ENCODE data around the gene OR6V1. TPM values are rescaled to one million over a fixed set of nuclear protein-coding genes. Genes with fewer than 3 reads are reported as not detected.
"Not testable (repeated sequence)": the region's sequence is repeated elsewhere in the genome, so short reads cannot be mapped to it uniquely, and the experiment has no call there.

The OR6V1 gene
- total RNA-seq, 4 donors from 2014 or later, result not detected

DNA sequence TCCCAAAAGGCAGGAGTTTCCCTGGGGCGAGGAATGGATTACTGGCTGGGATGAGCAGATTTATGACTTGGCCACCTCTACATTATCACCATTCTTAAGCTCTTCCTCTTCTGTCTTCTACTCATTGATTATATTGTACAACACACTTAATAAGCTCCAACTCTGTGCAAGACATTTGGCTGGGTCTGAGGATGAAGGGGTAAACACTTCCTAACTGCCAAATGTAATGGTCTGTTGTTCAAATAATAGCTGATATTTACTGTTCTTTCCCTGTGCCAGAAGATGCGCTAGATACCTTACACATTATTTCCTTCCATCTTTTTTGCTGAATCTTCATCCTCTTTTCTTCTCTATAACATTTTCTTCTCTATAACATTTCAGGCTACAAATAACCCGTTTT, 11.6 kb downstream of the OR6V1 start:
- no peaks in the 10 kb centered on the region for H3K36me3 ChIP-seq
- no peak overlapping the region for H3K4me3 ChIP-seq
- no peaks in the 10 kb centered on the region for H3K4me1 ChIP-seq
- H3K9me3 ChIP-seq, result no peaks in the 10 kb centered on the region
- no peaks in the 10 kb centered on the region for H3K27me3 ChIP-seq
- no peak for ATAC-seq
- WGBS, 2 donors (ENCODE audit: low coverage in 1 of 2), result 76 to 77% methylated on average over 3 of the region's 3 CpGs
- TF ChIP-seq, protein P1, sequence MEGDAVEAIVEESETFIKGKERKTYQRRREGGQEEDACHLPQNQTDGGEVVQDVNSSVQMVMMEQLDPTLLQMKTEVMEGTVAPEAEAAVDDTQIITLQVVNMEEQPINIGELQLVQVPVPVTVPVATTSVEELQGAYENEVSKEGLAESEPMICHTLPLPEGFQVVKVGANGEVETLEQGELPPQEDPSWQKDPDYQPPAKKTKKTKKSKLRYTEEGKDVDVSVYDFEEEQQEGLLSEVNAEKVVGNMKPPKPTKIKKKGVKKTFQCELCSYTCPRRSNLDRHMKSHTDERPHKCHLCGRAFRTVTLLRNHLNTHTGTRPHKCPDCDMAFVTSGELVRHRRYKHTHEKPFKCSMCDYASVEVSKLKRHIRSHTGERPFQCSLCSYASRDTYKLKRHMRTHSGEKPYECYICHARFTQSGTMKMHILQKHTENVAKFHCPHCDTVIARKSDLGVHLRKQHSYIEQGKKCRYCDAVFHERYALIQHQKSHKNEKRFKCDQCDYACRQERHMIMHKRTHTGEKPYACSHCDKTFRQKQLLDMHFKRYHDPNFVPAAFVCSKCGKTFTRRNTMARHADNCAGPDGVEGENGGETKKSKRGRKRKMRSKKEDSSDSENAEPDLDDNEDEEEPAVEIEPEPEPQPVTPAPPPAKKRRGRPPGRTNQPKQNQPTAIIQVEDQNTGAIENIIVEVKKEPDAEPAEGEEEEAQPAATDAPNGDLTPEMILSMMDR (IDR thresholded peaks at IDR 0.05), result no peak
- no peak for TF ChIP-seq POLR2A (IDR thresholded peaks at IDR 0.05)
- no peak for TF ChIP-seq POLR2AphosphoS5 (IDR thresholded peaks at IDR 0.05)
- TF ChIP-seq EP300 (IDR thresholded peaks at IDR 0.05), result no peak
- no peak overlapping the region for H3K27ac ChIP-seq

DNA sequence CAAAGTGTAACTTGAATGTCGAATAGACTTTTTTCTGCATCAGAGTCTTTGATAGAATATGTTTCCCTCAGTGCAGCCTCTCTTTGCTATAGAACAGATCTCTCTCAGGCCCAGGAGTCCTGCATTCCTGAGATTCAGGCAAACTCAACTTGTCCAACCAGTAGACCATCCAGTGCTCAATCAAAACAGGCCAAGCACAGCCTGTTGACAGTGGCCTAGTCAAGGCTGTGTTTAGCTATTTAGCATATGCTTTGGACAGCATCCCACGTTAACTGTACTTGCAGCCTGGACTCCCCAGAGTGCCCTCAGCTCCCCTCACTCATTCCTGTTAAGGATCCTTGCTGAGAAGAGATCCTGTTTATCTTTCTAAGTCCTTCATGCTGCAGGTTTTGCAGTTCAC, 16.3 kb downstream of the OR6V1 start:
- H3K36me3 ChIP-seq, result no peaks in the 10 kb centered on the region
- no peaks in the 10 kb centered on the region for H3K27me3 ChIP-seq
- no peak for ATAC-seq
- H3K9me3 ChIP-seq, result no peaks in the 10 kb centered on the region
- no peak overlapping the region for H3K4me3 ChIP-seq
- no peaks in the 10 kb centered on the region for H3K4me1 ChIP-seq
- TF ChIP-seq POLR2AphosphoS5 (IDR thresholded peaks at IDR 0.05) (no peak), POLR2A (IDR thresholded peaks at IDR 0.05) (no peak)
- H3K27ac ChIP-seq, result no peak overlapping the region
- WGBS, 2 donors (ENCODE audit: low coverage in 1 of 2), result 48 to 53% methylated on average over 2 of the region's 2 CpGs

DNA sequence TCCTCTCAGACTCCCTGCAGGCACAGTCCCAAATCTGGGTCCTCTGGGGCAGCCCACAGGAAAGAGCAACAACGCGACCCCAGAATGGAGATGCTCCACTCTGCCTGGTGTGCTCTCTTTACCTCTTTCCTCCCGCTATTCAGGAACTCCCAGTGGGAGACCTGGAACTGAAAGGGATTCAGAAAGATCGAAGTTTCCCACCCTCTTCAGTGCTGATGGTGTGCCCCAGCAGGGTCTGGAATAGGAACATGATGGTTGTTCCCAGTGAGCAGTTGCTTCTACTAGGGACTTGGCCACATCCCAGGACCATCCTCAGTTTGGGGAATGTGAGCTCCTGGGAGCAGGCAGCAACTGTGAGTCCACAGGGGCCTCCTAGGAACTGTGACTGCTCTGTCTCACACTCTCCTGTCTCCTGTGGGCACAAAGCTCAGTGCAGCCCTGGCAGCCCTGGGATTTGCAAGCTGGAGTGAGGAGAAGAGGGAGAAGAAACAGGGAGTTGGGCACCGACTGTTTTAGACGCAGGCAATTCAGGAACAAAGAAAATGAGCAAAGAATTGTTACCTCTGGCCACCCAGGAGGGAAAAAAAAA, 17.9 kb downstream of the OR6V1 start:
- Histone ChIP-seq H3K27me3 (no peaks in the 10 kb centered on the region), H3K4me3 (no peak overlapping the region), H3K36me3 (no peaks in the 10 kb centered on the region), H3K27ac (no peak overlapping the region), H3K9me3 (no peaks in the 10 kb centered on the region), H3K4me1 (no peaks in the 10 kb centered on the region)
- 37 to 57% methylated on average over 3 to 4 of the region's 6 CpGs for WGBS, 2 donors (ENCODE audit: low coverage in 1 of 2)
- ATAC-seq, result no peak
- TF ChIP-seq, protein P1 (IDR thresholded peaks at IDR 0.05), result no peak
- TF ChIP-seq EP300 (IDR thresholded peaks at IDR 0.05) (no peak), POLR2A (IDR thresholded peaks at IDR 0.05) (no peak), POLR2AphosphoS5 (IDR thresholded peaks at IDR 0.05) (no peak)

DNA sequence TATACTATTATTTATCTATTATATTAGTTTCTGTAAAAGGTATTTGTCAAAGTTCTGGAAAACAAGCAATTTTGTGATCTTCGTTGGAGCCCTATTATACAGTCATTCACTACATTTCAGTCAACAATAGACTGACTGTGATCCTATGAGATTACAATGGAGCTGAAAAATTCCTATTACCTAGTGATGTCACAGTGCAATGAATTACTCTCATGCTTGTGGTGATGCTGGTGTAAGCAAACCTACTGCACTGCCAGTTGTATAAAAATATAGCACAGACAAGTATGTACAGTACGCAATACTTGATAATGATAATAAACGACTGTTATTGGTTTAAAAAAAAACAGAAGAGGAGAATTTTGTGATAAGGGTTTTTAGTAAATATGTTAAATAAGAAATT, 21.4 kb downstream of the OR6V1 start:
- no peaks in the 10 kb centered on the region for H3K9me3 ChIP-seq
- no peaks in the 10 kb centered on the region for H3K36me3 ChIP-seq
- H3K27me3 ChIP-seq, result no peaks in the 10 kb centered on the region
- ATAC-seq, result no peak
- no peak overlapping the region for H3K4me3 ChIP-seq
- TF ChIP-seq POLR2A (IDR thresholded peaks at IDR 0.05), result no peak
- no peaks in the 10 kb centered on the region for H3K4me1 ChIP-seq
- H3K27ac ChIP-seq, result no peak overlapping the region
- 83% methylated on average over 3 of the region's 3 CpGs for WGBS, 2 donors (ENCODE audit: low coverage in 1 of 2)

DNA sequence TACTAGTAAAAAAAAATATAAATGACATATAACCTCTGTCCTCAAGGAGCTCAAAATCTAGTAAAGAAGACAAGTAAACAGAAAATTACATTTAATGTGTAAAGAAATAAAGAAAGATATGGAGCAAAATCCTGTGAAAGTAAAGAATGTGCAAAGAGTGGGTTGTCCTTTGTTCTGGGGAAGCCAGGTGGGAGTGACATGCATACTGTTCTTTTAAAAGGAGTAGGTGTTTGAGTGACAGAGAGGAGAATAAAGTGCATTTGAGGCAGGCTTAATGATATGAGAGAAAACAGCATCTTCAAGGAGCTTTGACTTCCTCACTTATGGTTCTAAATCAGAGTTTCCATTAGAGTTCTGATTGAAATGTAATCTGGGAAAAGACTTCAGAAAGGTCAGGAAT, 22.0 kb downstream of the OR6V1 start:
- Histone ChIP-seq H3K36me3 (no peaks in the 10 kb centered on the region), H3K27ac (no peak overlapping the region), H3K9me3 (no peaks in the 10 kb centered on the region), H3K27me3 (no peaks in the 10 kb centered on the region), H3K4me3 (no peak overlapping the region), H3K4me1 (no peaks in the 10 kb centered on the region)
- no peak for ATAC-seq
- no peak for TF ChIP-seq POLR2A (IDR thresholded peaks at IDR 0.05)
- TF ChIP-seq, protein P1 (IDR thresholded peaks at IDR 0.05), result no peak
- TF ChIP-seq EP300 (IDR thresholded peaks at IDR 0.05), result no peak

DNA sequence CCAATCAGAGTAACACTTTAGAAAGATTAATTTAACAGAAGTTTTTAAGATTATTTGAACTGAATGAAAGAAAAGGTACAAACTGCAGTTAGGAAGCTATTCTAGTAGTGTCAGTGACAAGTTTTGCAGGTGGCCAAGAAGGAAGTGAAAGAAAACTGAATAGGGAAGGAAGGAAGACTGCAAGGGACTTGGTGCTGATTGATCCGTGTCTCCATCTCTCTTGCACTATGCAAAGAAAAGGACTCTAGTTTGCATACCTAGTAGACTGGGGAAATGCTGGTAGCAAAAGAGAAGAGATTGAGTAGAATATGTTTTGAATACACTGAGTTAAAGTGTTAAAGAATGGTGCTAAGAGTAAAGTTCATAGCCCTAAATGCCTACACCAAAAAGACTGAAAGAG, 33.0 kb downstream of the OR6V1 start:
- no peaks in the 10 kb centered on the region for H3K36me3 ChIP-seq
- no peaks in the 10 kb centered on the region for H3K27me3 ChIP-seq
- 67 to 78% methylated on average over 1 of the region's 1 CpG for WGBS, 2 donors (ENCODE audit: low coverage in 1 of 2)
- TF ChIP-seq POLR2AphosphoS5 (IDR thresholded peaks at IDR 0.05), result no peak
- no peak overlapping the region for H3K27ac ChIP-seq
- H3K4me3 ChIP-seq, result no peak overlapping the region
- H3K4me1 ChIP-seq, result no peaks in the 10 kb centered on the region
- H3K9me3 ChIP-seq, result peaks cover 0 to 36% (median 0%) of the 10 kb centered on the region in 3 donors
- ATAC-seq, result no peak

DNA sequence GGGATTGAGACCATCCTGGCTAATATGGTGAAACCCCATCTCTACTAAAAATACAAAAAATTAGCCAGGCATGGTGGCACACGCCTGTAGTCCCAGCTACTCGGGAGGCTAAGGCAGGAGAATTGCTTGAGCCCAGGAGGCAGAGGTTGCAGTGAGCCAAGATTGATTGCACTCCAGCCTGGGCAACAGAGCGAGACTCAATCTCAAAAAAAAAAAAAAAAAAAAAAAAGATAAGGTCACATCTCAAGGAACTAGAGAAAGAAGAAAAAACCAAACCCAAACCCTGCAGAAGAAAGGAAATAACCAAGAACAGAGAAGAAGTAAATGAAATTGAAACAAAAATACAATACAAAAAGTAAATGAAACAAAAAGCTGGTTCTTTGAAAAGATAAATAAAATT, 33.5 kb downstream of the OR6V1 start:
- 61 to 69% methylated on average over 2 to 3 of the region's 3 CpGs for WGBS, 2 donors (ENCODE audit: low coverage in 1 of 2)
- H3K9me3 ChIP-seq, result peaks cover 0 to 31% (median 0%) of the 10 kb centered on the region in 3 donors
- not testable (repeated sequence) for H3K36me3 ChIP-seq, H3K27ac ChIP-seq, H3K4me3 ChIP-seq, H3K27me3 ChIP-seq, ATAC-seq, H3K4me1 ChIP-seq

DNA sequence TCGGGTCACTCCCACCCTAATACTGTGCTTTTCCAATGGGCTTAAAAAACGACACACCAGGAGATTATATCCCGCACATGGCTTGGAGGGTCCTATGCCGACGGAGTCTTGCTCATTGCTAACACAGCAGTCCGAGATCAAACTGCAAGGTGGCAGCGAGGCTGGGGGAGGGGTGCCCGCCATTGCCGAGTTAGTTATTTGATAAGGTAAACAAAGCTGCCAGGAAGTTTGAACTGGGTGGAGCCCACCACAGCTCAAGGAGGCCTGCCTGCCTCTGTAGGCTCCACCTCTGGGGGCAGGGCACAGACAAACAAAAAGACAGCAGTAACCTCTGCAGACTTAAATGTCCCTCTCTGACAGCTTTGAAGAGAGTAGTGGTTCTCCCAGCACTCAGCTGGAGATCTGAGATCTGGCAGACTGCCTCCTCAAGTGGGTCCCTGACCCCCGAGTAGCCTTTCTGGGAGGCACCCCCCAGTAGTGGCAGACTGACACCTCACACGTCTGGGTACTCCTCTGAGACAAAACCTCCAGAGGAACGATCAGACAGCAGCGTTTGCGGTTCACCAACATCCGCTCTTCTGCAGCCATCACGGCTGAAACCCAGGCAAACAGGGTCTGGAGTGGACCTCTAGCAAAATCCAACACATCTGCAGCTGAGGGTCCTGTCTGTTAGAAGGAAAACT, 36.5 kb downstream of the OR6V1 start:
- not testable (repeated sequence) for H3K27ac ChIP-seq
- 68% methylated on average over 4 of the region's 16 CpGs; no CpG with 5 or more reads in 1 of the 2 donors for WGBS, 2 donors (ENCODE audit: low coverage in 1 of 2)

More for the DNA sequence above, 36.5 kb downstream of the OR6V1 start:
- not testable (repeated sequence) for H3K36me3 ChIP-seq, H3K4me3 ChIP-seq, ATAC-seq, H3K4me1 ChIP-seq, H3K27me3 ChIP-seq
- H3K9me3 ChIP-seq, result peaks cover 0 to 32% (median 0%) of the 10 kb centered on the region in 3 donors
